Activated CD4-positive, alpha-beta T cell treated with anti-CD3 and anti-CD28 coated beads, Interleukin-2, amount 50 U/mL, for 4 hours (primary cell): ENCODE data around the gene ESRRG.

ENCODE experiments used
- DNase-seq, 2 experiments: peaks; one replicate each; pipeline ENCODE4 v3.0.0-alpha.2; 2020

Gene ESRRG

DNA sequence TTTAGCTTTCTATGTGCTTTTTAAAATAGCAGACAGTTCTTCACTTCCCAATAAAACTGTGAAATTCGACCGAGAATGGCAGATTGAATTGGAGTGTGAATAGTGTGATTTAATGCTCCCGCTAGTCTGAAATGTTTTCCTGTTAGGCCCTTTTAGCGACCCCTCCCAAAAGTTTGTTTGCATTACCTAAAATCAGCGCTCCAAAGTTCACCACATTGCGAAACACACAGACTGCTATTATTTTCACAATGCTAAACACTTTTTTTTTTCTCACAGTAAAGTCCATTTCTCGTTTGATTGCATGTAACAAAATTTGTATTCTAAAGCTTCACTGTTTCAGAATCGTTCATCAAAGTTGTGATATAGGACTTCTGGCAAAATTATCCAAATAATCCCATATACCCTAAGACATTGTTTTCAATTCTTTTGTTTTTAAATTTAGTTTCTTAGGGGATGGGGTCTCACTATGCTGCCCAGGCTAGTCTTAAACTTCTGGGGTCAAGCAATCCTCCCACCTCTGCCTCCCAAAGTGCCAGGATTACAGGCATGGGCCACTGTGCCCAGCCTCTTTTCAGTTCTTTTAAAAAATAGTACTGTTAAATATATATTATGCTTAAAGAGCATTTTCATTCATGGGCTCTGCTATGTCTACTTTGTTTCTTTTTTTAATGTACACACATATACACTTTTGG, 223.5 kb downstream of the ESRRG start:
- DNase-seq: no peak

DNA sequence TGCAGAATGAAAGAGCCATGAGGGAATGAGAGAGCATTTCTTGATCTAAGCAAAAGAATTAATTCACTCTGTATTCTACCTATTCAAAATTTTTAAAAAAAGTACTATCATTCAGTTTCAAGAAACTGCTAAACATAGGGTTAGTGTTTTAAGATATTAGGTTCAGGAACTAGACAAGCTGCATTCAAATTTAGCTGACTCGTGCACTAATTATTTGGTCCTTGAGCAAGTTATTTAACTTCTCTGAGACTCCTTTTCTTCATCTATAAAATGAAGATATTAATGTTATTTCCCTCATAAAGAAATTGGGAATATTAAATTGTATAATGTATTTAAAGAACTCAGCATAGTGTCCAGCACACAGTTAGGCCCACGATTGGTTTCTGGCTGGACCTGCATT, 225.0 kb downstream of the ESRRG start:
- DNase-seq: no peak

DNA sequence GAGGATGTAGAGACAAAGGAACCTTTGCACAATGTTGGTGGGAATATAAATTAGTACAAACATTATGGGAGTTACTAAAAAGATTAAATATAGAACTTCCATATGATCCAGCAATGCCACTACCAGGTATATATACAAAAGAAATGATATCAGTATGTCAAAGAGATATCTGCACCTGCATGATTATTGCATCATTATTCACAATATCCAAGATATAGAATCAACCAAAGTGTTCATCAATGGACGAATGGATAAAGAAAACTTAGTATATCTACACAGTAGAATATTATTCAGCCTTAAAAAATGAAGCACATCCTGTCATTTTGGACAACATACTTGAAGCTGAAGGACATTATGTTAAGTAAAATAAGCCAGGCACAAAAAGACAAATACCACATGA, 238.2 kb downstream of the ESRRG start:
- no peak for DNase-seq

DNA sequence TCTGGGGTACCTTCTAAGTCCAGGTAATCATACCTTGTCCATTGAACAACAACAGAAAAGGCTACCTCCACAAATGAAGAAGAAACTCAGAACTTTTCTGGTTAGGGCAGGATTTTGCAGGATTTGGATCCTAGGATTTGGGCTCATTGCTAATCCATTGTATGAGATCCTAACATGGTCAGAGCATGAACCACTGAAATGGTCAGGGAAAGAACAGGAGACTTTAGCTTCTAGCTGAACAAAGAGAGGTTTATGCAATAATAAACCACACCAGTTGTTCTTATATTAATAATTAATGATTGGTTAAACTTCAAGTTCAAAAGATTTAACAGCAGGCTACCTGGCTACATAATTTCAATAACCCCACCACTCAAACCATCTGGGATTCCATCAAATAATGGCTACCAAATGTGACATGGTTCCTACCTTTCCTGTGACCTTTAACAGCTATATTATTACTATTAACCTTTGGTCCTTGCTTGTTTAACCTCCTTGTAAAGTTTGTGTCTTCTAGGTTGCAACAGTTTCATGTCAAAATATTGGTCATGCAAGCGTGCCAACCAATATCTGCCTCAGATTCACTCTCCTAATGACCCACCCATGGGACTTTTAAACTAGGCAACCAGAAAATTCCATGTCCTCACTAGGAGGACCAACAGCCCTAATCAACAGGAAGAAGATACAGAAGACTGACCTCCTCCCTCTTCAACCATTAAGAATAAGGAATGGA, 239.4 kb downstream of the ESRRG start:
- DNase-seq: no peak

DNA sequence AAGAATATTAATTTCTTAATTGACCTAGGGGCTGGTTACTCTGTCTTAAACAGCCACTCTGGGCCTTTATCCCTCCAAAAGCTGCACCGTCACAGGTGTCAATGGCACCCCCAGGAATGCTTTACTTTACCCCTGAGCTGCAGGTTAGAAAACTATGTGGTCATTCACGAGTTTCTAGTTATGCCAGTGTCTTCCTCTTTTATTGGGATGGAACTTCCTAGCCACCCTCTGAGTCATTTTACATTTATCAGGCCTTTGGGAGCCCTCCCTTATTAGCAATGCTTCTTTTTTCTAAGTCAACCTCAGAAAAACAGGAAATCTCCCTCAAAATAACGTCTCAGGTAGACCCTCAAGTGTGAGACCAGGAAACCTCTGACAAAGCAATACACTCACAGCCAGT, 240.6 kb downstream of the ESRRG start:
- no peak for DNase-seq

DNA sequence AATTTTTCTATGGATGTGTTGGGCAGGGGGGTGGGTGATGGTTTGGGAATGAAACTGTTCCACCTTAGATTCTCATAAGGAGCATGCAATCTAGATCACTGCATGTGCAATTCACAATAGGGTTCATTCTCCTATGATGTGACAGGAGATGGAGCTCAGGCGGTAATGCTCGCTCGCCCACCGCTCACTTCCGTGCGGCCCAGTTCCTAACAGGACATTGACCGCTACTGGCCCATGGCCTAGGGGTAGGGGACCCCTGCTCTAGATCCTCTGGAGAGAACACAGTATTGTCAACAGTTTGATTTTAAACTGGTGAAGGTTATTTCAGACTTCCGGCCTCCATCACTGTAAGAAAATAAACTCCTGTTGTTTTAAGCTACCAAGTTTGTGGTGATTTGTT, 245.0 kb downstream of the ESRRG start:
- no peak for DNase-seq

DNA sequence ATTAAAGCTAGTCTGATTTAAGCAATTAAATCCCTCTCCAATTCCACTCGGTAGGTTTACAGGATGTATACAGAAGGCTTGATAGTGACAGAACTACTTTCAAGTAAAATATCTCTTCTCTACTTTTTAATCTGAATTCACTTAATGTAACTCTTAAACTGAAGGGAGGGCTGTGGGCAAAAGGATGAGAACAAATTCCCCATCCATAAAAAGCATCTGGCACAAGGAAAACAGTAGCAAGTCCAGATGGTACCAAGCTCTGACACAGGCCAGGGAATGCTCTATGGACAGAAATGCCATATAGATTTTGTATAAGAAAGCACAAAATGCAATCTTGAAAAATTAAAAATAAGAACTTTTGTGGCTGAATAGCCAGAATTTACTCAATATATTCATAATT, 246.9 kb downstream of the ESRRG start:
- DNase-seq: no peak

DNA sequence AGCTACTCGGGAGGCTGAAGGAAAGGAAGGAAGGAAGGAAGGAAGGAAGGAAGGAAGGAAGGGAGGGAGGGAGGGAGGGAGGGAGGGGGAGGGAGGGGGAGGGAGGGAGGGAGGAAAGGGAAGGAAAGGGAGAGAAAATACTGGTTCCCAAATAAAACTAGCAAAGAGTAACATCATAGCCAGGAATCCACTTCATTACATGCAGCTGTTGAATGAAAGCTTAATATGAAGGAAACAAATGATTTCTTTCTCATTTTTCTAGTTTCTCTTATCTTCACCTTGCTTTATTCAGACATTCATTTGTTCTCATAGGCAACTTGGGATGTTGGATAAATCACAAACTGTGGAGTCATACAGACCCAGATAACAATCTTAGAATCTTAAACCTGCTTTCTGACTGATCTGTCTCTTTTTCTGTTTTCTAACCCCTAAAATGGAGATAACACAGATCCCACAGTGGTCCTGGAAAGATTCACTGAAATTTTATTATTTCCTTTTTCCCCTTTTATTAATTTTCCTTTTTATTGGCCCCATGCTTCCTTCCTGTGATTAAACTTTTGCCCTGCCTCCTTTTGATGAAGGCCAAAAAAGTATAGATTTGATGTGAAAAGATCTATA, 247.5 kb downstream of the ESRRG start:
- DNase-seq: no peak

DNA sequence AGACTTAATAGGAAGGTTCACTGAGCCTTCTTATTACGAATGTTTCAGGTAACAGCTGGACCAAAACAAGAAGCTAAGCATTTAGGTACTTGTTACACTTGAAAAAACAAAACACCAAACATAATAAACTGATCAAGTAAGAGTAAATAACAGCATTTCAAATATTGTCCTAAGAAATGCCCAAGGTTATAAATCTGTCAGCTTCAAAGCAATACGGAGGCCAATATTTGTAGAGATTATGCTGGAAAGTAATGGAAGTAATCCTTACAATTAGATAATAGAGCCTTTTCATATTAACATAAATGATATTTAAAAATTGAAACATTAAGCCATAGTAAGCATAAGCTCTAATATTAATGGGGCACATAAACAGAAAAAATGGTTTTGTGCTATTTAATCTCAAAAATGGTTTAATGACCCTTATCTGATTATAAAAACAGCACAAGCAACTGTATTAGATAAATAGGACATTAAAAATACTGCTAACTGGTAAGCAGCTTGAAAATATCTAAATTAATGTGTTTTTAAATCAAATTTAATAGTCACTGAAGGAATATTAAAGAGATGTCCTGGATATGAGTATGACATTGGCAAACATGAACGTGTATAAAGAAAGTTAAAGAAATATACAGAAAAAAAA, 256.9 kb downstream of the ESRRG start:
- DNase-seq: no peak

DNA sequence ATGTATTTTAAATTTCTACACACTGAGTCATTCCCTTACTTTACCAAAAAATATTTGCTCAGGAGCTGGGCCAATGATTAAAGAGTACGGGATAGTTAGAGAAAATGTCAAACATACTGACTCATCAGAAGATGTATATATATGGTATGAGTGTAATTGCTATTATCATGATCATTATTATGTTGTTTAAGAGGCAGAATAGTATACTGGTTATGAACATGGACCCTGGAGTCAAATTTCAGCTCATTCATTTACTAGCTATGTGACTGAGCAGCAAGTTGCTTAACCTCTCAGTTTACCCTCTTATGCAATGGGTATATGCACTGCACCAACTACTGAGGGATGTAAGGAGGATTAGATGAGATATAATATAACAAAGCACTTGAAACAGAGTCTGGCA, 258.7 kb downstream of the ESRRG start:
- no peak for DNase-seq

DNA sequence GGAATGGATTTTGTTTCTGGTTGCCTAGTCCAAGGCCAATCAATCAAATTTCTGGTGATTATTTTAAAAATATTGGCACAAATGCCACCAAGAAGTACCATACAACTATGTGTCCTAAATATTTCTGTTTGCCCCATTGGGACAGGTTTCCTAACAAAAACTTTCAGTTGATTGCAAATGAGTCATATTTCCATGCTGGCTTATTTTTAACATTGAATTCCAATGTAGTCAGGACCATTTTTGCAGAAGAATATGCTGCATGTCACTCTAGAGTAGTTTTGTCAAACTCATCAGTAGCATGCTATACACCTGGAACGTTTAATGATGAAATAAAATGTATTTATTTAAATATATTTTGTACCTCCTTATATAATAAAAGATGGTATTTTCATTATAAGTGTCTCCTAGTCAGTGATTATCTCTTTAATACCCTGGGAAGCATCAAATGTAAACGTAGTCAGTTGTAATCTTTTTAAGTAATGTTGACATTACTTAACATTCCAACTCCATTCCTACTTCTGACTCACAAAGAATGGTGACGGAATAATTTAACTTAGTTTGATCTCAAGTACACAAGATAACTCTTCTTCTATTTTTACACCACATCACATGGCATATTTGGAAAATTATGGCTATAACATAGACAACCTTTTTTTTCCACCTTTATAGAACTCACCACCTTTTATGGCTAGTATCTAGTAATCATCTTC, 261.0 kb downstream of the ESRRG start:
- DNase-seq: no peak

DNA sequence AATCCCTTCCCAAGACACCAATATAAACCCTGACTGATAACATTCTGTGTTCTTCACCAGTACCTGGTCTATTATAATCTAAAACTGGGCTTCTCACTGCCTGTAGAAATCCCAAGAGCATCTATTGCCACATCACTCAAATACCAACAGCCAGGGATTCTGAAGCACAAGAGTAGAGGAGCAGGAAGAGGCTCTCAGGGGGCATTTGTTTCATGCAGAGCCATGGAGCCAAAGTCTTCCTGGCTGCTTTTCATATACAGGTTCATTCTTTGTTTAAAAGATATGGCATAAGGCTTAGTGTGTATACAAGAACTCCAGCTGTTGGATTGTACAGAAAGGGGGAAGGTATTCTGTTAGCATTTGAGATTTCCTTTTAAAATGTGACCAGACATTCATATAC, 261.8 kb downstream of the ESRRG start:
- DNase-seq: no peak

DNA sequence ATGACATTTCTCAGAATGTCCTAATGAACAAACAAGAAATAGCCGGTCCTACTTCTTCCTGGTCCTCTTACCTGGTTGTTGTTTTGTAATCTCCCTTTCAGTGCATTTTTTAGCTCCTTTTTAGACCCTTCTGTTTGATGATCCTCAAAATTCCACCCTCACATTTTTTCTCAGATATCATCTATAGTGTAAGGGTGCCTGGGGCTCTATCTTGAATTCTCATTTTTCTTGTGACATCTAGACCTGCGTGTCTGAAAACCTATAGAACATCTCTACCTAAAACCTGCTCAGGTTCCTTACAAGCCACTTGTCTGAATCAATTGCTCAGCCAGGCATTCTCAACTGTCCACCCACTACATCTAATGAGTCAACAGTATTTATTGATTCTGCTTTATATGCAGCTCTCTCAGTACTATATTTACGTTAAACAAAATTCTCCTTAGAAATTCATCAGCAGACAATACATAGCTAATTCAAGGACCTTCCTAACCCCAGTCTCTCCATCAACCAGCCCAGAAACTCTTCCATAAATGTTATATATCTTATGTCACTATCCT, 263.5 kb downstream of the ESRRG start:
- no peak for DNase-seq

DNA sequence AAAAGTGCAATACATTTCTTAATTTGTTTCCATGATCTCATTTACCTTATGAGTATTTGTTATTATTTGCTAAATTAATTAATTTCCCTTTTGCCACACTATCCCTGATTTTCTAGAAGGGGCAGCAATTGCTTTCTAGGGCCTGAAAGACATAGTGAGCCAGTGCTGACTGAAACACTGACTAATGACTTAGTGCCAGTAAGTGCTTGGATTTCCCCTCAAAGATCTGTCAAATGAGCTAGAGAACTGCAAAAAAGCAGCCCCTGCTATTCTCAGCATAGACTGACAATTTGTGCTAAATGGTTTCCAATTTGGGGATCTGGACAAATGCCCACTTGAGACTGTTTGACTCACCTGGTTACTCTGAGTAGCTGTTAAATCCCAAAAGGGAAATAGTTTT, 264.4 kb downstream of the ESRRG start:
- no peak for DNase-seq

DNA sequence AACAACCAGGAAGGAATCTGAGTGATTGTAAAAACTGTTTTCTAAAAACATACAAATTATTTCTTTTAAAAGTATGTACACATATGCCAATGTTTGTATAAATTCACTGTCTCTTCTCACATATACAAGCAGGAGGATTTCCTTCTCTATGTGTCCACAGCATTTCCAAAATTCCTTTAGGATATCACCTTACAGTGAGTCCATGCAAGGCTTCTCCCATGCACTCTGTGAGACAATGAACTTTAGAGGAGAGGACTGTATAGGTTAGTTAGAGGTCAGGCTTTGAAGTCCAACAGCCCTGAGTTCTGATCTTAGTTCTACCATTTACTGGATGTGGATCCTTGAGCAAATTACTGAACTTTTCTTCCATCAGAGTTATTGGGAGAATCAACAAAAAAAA, 265.9 kb downstream of the ESRRG start:
- no peak for DNase-seq

DNA sequence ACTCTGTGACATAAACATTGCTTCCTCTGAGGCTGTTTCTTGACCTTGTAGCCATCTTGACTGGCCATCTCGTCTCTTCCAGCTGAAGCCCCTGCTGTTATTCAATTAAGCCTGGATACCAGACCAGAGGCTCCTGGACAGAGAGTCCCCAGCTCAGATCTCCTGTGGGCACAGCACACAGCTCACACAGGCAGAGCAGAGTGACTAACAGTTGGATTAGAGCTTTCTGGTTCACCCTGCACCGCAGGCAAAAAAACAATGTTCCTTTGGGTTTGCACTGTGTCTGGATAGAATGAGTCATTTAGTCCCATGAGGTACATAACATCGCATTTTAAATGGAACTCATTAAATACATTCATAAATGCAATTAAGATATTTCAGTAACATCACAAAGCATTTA, 266.5 kb downstream of the ESRRG start:
- DNase-seq: no peak

DNA sequence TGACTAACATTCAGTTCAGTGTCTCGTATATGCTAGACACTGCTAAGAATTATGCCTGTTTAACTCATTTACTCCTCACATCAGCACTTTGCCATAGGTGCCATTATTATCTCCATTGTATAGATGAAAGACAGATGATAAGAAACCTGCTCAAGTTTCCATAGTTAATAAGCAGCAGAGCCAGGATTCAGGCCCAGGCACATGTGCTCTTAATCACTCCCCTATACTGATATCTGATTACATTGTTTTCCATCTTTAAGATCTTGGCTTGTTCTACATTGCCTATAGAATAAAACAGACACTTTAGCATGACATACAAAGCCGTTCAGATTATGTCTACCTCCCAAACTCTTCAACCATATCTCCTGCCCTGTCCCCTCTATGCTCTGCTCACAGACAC, 269.5 kb downstream of the ESRRG start:
- no peak for DNase-seq
